ENCODE data around the gene ZNRF1. TPM values are rescaled to one million over a fixed set of nuclear protein-coding genes. Genes with fewer than 3 reads are reported as not detected.

The ZNRF1 gene
- total RNA-seq, 1 experiment from 2014 or later, result 48.2 TPM

DNA sequence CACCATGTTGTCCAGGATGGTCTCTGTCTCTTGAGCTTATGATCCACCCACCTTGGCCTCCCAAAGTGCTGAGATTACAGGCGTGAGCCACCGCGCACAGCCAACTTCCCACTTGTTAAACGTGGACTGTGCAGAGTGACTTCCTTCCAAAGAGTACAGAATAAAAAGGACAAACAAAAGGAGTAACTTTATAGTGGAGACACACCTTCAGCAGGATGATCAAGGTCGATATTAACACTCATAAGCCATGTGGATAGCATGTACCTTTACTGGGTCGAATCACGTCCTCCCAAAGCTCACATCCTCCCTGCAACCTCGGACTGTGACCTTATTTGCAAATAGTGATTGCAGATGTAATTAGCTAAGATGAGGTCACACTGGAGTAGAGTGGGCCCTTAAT lies 139.4 kb downstream of the ZNRF1 start:
- Histone ChIP-seq H2AFZ (ENCODE audit: low read depth, low read length, poor library complexity, severe bottlenecking) (no peak overlapping the region), H3K9ac (ENCODE audit: low read length) (no peak overlapping the region), H3K9me3 (ENCODE audit: control insufficient read depth in 1 of 2, insufficient read depth in 1 of 2, low read depth in 1 of 2, low read length in 2 of 2) (no peaks in the 10 kb centered on the region), H3K27ac (ENCODE audit: low read depth, low read length) (no peak overlapping the region), H3K79me2 (ENCODE audit: insufficient read depth, low read length) (no peaks in the 10 kb centered on the region), H3K4me3 (replicated peaks in 1 of 2; ENCODE audit: low read depth in 1 of 2, low read length in 2 of 2) (no peak overlapping the region), H3K36me3 (ENCODE audit: control insufficient read depth in 1 of 2, insufficient read depth in 2 of 2, low read length in 2 of 2) (no peaks in the 10 kb centered on the region), H3K4me2 (ENCODE audit: low read length) (no peak overlapping the region), H3K4me1 (ENCODE audit: control insufficient read depth in 1 of 2, insufficient read depth in 2 of 2, low read length in 2 of 2) (no peaks in the 10 kb centered on the region), H3K27me3 (ENCODE audit: insufficient read depth, low read length) (no peaks in the 10 kb centered on the region), H4K20me1 (ENCODE audit: insufficient read depth) (no peaks in the 10 kb centered on the region), H3K9me2 (ENCODE audit: insufficient read depth) (no peaks in the 10 kb centered on the region)
- ChIA-PET CTCF (no interaction called here), POLR2A (no interaction called here), RAD21 (ENCODE audit: low non-redundant PET in 1 of 2, low total read pairs in 2 of 2, uncharacterized antibody in 2 of 2, unreplicated experiment in 2 of 2) (no interaction called here)
- intact Hi-C loops (cut with micrococcal nuclease), result no loop called here
- TF ChIP-seq EGR1 (IDR thresholded peaks at IDR 0.05; ENCODE audit: low read depth) (no peak), EZH2 (IDR thresholded peaks at IDR 0.05) (no peak), CBX3 (IDR thresholded peaks at IDR 0.05; ENCODE audit: low read depth) (no peak), TCF7L2 (IDR thresholded peaks at IDR 0.05; ENCODE audit: borderline replicate concordance, extremely low read depth, insufficient read depth, insufficient read length) (no peak)
- ATAC-seq, result no peak
- no peak for DNase-seq (ENCODE audit: low read depth, low spot score)
- BruUV-seq (replicated peaks), result no TSS peak

DNA sequence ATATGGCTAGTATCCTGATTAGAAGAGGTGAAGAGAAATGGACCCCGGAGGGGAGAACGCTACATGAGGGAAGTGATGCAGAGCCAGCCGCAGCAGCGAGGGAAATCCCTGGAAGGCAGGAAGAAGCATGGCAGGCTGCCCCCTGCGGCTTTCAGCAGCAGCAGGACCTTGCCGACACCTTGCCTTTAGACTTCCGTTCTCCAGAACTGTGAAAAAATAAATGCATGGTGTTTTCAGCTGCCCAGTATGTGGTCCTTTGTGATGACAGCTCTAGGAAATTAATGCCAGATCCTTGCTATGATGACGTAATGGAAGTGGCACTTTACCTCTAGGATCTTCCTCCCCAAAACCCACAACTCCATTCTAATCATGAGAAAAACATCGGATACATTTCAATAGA lies 139.8 kb downstream of the ZNRF1 start:
- no TSS peak for BruUV-seq (replicated peaks)
- no peak for DNase-seq (ENCODE audit: low read depth, low spot score)
- H3K27ac ChIP-seq (ENCODE audit: low read depth, low read length), result no peak overlapping the region
- no peaks in the 10 kb centered on the region for H3K9me3 ChIP-seq (ENCODE audit: control insufficient read depth in 1 of 2, insufficient read depth in 1 of 2, low read depth in 1 of 2, low read length in 2 of 2)
- H3K36me3 ChIP-seq (ENCODE audit: control insufficient read depth in 1 of 2, insufficient read depth in 2 of 2, low read length in 2 of 2), result no peaks in the 10 kb centered on the region
- no peaks in the 10 kb centered on the region for H3K4me1 ChIP-seq (ENCODE audit: control insufficient read depth in 1 of 2, insufficient read depth in 2 of 2, low read length in 2 of 2)
- no peaks in the 10 kb centered on the region for H4K20me1 ChIP-seq (ENCODE audit: insufficient read depth)
- no peak overlapping the region for H3K4me3 ChIP-seq (replicated peaks in 1 of 2; ENCODE audit: low read depth in 1 of 2, low read length in 2 of 2)
- no peak overlapping the region for H3K4me2 ChIP-seq (ENCODE audit: low read length)
- H3K9me2 ChIP-seq (ENCODE audit: insufficient read depth), result no peaks in the 10 kb centered on the region
- CTCF ChIA-PET, result no interaction called here
- ATAC-seq, result no peak
- no peaks in the 10 kb centered on the region for H3K27me3 ChIP-seq (ENCODE audit: insufficient read depth, low read length)
- RAD21 ChIA-PET (ENCODE audit: low non-redundant PET in 1 of 2, low total read pairs in 2 of 2, uncharacterized antibody in 2 of 2, unreplicated experiment in 2 of 2), result no interaction called here
- no peak overlapping the region for H2AFZ ChIP-seq (ENCODE audit: low read depth, low read length, poor library complexity, severe bottlenecking)
- no peak overlapping the region for H3K9ac ChIP-seq (ENCODE audit: low read length)
- intact Hi-C loops (cut with micrococcal nuclease), result no loop called here
- no peaks in the 10 kb centered on the region for H3K79me2 ChIP-seq (ENCODE audit: insufficient read depth, low read length)
- POLR2A ChIA-PET, result no interaction called here
- TF ChIP-seq POLR2AphosphoS5 (IDR thresholded peaks at IDR 0.05; ENCODE audit: low read depth, low read length), result no peak
- no peak for TF ChIP-seq CTCF (IDR thresholded peaks at IDR 0.05 in 2 of 3, conservative IDR thresholded peaks at IDR 0.05 in 1 of 3; ENCODE audit: borderline replicate concordance in 1 of 3, insufficient read depth in 1 of 3, low read depth in 2 of 3, low read length in 2 of 3)
- TF ChIP-seq CBX3 (IDR thresholded peaks at IDR 0.05; ENCODE audit: low read depth), result no peak
- no peak for TF ChIP-seq POLR2A (IDR thresholded peaks at IDR 0.05; ENCODE audit: borderline replicate concordance, extremely low read depth, insufficient read depth, insufficient read length)
- TF ChIP-seq TCF7L2 (IDR thresholded peaks at IDR 0.05; ENCODE audit: borderline replicate concordance, extremely low read depth, insufficient read depth, insufficient read length), result no peak
- no peak for TF ChIP-seq ELF1 (IDR thresholded peaks at IDR 0.05; ENCODE audit: borderline replicate concordance, low read depth)
- TF ChIP-seq, protein P1, sequence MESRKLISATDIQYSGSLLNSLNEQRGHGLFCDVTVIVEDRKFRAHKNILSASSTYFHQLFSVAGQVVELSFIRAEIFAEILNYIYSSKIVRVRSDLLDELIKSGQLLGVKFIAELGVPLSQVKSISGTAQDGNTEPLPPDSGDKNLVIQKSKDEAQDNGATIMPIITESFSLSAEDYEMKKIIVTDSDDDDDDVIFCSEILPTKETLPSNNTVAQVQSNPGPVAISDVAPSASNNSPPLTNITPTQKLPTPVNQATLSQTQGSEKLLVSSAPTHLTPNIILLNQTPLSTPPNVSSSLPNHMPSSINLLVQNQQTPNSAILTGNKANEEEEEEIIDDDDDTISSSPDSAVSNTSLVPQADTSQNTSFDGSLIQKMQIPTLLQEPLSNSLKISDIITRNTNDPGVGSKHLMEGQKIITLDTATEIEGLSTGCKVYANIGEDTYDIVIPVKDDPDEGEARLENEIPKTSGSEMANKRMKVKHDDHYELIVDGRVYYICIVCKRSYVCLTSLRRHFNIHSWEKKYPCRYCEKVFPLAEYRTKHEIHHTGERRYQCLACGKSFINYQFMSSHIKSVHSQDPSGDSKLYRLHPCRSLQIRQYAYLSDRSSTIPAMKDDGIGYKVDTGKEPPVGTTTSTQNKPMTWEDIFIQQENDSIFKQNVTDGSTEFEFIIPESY (IDR thresholded peaks at IDR 0.05; ENCODE audit: extremely low read depth, insufficient replicate concordance, low read length), result no peak
- TF ChIP-seq ATF3 (IDR thresholded peaks at IDR 0.05), result no peak
- TF ChIP-seq, protein P2, sequence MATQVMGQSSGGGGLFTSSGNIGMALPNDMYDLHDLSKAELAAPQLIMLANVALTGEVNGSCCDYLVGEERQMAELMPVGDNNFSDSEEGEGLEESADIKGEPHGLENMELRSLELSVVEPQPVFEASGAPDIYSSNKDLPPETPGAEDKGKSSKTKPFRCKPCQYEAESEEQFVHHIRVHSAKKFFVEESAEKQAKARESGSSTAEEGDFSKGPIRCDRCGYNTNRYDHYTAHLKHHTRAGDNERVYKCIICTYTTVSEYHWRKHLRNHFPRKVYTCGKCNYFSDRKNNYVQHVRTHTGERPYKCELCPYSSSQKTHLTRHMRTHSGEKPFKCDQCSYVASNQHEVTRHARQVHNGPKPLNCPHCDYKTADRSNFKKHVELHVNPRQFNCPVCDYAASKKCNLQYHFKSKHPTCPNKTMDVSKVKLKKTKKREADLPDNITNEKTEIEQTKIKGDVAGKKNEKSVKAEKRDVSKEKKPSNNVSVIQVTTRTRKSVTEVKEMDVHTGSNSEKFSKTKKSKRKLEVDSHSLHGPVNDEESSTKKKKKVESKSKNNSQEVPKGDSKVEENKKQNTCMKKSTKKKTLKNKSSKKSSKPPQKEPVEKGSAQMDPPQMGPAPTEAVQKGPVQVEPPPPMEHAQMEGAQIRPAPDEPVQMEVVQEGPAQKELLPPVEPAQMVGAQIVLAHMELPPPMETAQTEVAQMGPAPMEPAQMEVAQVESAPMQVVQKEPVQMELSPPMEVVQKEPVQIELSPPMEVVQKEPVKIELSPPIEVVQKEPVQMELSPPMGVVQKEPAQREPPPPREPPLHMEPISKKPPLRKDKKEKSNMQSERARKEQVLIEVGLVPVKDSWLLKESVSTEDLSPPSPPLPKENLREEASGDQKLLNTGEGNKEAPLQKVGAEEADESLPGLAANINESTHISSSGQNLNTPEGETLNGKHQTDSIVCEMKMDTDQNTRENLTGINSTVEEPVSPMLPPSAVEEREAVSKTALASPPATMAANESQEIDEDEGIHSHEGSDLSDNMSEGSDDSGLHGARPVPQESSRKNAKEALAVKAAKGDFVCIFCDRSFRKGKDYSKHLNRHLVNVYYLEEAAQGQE (IDR thresholded peaks at IDR 0.05; ENCODE audit: low read depth), result no peak
- no peak for TF ChIP-seq JUND (IDR thresholded peaks at IDR 0.05)
- TF ChIP-seq, protein P3, sequence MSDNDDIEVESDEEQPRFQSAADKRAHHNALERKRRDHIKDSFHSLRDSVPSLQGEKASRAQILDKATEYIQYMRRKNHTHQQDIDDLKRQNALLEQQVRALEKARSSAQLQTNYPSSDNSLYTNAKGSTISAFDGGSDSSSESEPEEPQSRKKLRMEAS (IDR thresholded peaks at IDR 0.05), result no peak
